Thyroid gland (tissue), 4 donors: Measurements from ENCODE around the gene PPP1R3G.

Experiments
- POLR2A ChIP-seq, 2 donors: fragments of 450-650 bp; IDR thresholded peaks; one replicate each; pipeline ENCODE4 v1.6.1; 2017; ENCODE audit warnings: antibody characterized with exemption in 2 of 2, mild to moderate bottlenecking in 2 of 2, moderate library complexity in 1 of 2
- TF ChIP-seq, protein P1 (sequence below), 6 experiments: fragments of 200-600 bp in 3 of 6; fragments of 450-650 bp in 3 of 6; sonication (generic) in 3 of 6; IDR thresholded peaks; one replicate each; pipeline ENCODE4 v1.5.1; 2016 to 2019; ENCODE audit warnings: antibody characterized with exemption in 6 of 6, mild to moderate bottlenecking in 2 of 6, inconsistent platforms in 1 of 6, moderate library complexity in 1 of 6

DNA sequence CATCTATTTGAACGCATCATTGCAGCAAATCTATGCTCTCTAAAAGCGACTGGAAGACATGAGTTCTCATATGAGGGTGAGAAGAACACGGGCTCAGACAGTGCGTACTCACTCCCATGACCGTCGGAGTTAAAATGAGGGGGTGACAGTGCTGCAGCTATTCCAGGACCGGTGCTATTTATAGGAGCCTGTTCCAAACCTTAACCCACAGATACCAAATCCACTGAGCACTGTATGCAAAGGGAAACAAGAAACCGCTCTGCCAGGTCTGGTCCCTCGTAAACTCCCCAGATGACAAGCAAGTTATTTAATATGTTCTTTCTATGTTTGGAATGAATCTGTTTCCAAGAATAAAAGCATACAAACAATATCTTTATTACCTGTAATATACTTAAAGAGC lies 22.9 kb downstream of the PPP1R3G start:
- TF ChIP-seq, protein P1, sequence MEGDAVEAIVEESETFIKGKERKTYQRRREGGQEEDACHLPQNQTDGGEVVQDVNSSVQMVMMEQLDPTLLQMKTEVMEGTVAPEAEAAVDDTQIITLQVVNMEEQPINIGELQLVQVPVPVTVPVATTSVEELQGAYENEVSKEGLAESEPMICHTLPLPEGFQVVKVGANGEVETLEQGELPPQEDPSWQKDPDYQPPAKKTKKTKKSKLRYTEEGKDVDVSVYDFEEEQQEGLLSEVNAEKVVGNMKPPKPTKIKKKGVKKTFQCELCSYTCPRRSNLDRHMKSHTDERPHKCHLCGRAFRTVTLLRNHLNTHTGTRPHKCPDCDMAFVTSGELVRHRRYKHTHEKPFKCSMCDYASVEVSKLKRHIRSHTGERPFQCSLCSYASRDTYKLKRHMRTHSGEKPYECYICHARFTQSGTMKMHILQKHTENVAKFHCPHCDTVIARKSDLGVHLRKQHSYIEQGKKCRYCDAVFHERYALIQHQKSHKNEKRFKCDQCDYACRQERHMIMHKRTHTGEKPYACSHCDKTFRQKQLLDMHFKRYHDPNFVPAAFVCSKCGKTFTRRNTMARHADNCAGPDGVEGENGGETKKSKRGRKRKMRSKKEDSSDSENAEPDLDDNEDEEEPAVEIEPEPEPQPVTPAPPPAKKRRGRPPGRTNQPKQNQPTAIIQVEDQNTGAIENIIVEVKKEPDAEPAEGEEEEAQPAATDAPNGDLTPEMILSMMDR (IDR thresholded peaks at IDR 0.05) = no peak
- TF ChIP-seq POLR2A (IDR thresholded peaks at IDR 0.05) = no peak
